ENCODE data around the gene SAG.
A peak's percentile ranks its signal among the peaks of the same experiment; 100 is the strongest.

SAG gene

DNA sequence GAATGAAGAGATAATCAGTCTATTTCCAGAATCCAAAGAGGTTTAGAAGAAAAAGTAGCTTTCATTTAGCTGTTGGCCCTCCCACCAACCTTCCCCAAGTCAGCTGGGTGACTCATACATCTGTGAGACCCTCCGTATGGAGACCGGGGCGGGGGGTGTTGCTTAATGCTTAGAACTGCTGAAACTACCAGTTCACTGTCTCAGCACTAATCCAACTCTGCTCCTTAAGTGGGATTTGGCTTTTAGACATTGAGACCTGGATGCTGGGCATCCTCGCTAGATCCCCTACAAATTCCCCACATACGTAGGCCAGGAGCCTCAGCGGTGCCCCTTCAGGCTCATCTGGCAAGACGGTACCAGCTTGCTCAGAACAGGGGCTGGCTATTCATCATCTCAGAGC, at the start of gene SAG:
TSS of gene SAG (plus strand) at position 252 of the 400 bp plus-strand sequence. CDS start 1,374 bp downstream, outside the sequence.
- DNase-seq = no peak

DNA sequence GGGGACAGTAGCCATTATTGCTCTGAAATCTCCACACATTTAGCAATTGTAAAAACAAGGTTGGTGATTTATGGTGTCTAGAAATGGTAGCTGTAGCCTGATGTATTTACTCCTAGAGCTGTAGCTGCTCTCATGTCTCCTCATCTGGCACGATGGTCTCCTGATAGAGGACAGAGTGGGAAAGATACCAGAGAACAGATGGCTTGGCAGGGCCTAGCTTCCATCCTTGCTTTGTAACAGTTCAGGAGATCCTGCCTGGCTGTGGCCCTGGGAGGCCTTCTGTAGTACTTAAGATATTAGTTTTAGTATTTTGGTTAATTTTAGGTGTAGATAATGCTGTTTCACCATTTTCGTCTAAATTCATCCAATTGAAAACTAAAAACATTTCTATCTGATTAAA, 49.4 kb upstream of the SAG start:
- DNase-seq = no peak

DNA sequence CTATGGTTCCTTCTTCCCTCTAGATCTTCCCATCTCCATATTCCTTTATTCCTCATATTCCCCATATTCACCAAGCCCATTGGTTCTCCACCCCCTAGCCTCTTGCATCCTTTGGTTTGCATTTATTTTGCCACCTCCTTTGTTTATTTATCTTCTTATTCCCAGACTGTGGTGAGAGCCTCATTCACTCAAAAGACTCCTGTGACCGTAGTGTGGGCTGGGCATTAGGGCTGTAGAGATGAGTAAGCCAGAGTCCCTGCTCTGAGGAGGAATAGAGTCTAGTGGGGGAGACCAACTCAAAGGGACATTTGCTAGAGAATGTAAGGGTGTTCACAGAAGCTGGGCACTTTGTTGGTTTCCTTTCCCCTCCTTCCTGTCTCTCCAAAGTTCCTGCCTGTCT, 47.9 kb upstream of the SAG start:
- DNase-seq = no peak

DNA sequence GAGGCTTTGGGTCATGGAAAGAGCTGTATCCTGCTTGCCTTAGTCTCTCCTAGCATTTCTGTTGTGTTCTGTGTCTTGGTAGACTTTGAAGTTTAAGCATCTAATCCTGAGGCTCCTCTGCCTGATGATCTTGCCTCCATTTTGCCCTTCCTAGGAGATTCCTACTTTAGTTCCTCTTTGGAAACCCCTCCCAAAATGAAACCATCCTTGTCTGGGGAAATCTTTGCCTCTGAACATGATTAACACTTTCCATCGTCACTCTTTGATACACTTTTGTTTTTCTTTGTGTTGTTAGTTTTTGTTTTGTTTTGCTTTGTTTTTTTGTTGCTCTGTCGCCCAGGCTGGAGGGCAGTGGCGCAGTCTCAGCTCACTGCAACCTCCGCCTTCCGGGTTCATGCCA, 47.0 kb upstream of the SAG start:
- DNase-seq = no peak

DNA sequence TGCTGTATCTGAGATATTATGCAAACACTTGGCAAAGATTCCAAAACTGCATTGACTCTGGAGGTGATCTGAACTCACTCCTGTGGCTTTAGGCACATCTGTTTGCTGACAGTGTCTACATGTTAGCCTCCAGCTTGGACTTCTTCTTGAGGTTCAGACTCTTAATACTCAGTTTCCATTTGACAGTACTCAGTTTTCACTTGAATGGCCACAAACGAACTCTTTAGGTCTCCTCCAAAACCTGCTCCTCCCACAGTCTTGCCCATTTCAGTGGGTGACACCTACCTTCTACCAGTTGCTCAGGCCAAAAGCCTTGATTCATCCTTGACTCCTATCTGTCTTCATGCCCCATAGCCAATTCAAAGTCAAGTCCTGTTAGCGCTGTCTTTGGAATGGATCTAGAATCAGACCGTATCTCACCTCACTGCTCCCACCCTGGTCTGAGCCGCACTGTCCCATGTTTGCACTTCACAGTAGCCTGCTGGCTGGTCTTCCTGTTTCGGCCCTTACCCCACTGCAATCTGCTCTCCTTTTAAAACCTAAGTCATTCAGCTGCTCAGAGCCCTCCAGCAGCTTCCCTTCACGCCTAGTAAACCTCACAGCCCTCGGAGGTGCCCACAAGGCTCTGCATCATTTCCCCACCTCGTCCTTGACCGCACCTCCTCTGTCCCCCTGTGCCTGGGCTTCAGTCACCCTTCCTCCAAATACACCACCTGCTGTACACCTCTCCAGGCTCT, 45.6 kb upstream of the SAG start:
- no peak for DNase-seq

DNA sequence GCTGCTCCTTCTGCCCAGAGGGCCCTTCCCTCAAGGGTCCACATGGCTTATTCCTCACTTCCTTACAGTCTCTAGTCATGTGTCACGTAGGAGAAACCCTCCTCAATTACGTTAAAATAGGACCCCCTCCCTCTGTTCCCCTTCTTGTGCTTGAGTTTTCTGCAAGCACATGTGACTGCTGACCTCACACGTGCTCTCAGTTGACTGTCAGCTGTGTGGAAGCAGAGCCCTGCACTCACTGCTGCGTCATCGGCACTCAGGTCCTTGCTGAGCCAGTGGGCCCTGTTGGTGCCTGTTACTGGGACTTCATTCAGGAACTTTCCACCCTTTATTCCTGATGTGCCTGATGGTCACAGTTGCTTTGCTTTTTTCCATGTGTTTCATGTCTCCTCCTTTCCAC, 45.1 kb upstream of the SAG start:
- DNase-seq = no peak

DNA sequence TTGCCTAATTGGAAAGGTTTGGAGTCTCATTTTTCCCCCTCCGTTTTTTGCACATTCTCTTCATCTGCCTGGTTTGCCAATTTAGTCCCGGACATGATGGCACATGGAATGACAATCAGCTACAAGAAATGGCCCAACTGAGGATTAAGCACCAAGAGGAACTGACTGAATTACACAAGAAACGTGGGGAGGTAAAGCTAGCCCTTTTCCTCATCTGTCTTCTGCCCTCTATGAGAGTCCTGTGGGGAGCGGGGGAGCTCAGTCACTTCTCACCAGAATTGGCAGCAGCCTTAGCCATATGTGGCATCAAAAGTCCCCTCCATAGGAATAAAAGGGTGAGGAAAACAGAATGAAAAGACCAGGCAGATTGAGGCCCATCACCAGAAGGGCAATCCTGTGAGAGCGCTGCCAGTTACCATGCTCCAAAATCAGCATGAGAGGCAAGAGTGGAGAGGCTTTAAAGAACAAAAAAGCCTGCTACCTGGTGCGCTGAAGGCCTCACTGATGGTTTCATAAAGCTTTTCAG, 44.5 kb upstream of the SAG start:
- DNase-seq = no peak

DNA sequence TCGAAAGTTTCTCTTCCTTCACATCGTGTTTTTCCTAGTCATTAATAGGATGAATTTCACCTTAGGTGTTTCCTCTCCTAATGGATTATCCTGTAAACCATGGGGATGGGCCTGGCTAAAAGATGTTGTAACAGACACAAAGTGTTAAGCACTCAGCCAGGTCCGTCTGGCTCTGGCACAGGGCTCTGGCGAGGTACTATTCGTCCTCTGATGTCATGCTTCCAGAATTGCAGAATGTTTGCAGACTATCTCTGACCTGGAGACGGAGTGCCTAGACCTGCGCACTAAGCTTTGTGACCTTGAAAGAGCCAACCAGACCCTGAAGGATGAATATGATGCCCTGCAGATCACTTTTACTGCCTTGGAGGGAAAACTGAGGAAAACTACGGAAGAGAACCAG, 42.9 kb upstream of the SAG start:
- no peak for DNase-seq

DNA sequence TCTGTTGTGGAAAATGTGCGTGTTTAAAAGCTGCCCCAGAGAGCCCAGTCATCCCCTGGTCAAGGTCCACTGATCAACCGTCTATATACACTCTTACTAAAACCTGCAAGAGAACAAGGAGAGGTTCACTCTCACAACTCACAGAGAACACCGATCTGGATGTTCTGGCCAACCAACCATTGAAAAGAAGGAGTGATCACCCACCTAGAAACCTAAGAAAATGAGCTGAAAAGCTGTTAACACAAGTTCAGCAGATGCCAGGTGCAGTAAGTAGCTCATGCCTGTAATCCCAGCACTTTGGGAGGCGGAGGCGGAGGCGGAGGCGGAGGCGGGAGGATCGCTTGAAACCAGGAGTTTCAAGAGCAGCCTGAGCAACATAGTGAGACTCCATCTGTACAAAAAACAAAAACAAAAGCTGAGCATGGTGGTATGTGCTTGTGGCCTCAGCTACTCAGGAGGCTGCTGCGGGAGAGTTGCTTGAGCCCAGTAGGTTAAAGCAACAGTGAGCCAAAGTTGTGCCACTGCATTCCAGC, 41.7 kb upstream of the SAG start:
- DNase-seq = no peak

DNA sequence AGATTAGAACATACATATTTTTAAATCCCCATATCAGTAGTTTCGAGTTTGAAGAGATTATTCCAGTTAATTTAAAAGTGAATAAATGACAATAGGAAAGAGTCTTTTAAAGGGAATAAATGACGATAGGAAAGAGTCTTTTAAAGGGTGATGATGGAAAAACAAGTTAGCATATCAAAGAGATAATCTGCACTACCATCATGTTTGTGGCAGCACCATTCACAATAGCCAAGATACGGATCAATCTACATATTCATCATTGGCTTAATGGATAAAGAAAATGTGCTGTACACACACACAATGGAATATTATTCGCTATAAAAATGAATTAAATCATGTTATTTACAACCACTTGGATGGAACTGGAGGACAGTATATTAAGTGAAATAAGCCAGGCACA, 41.1 kb upstream of the SAG start:
- no peak for DNase-seq

DNA sequence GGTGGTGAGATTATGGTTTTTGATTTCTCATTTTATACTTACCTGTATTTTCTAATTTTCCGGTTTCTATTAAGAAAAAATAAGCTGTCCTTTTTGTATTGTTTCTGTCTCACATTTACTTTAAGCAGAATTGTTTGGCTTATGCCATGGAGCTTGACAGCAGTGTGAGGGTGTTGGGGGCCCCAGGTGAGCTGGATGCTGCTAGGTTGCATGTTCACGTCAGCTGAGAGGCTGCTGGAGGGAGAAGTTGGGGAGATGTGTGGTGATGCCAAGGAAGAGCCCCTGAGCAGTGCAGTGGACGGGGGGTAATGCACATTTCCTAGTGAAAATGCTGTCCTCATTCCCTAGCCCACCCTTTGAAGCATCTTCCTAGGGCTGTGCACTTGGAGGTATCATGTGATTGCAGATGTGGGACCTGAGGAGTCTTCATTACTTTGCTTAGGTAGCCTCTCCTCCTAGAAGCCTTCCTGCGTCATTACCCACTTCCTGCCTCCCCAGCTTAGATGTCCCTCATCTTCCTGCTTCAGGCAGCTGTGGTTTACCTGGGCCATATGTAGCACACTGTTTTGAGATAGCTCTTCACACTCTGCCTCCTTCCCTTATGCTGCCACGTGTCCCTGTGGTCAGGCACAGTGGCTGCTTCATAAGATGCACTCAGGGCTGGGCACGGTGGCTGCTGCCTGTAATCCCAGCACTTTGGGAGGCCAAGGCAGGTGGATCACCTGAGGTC, 39.9 kb upstream of the SAG start:
- DNase-seq = no peak

DNA sequence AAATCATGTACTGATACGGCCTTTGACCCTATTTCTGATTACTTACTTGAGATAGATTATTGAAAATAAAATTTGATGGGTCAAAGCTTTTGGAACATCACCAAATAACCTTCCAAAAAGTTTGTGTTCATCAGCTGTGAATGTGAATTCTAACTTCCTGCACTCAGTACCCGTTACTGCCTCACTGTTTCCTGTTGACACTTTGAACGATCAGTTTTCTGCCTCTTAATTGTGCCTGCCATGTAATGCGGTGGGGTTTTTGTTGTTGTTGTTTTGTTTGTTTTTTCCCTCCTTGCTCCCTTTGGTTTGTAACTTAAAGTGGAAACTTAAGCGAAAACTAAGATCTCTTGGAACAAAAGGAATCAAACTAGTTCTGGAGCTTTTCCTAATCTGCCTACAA, 37.2 kb upstream of the SAG start:
- no peak for DNase-seq

DNA sequence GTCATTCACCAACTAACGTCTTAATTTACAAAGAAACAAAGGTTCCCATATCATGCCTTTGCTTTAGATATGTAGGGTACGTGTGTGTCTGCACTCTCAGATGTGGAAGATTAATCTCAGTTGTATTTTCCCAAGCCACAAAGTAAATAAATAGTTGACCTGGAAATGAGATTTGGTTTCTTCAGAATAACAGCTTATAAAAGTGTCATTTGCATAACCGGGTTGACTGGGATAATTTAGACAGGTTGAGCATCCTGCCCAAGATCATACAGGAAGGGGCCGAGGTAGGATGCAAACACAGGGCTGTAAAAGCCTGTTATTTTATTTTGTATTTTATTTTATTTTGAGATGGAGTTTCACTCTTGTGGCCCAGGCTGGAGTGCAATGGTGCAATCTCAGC, 36.7 kb upstream of the SAG start:
- DNase-seq = no peak

DNA sequence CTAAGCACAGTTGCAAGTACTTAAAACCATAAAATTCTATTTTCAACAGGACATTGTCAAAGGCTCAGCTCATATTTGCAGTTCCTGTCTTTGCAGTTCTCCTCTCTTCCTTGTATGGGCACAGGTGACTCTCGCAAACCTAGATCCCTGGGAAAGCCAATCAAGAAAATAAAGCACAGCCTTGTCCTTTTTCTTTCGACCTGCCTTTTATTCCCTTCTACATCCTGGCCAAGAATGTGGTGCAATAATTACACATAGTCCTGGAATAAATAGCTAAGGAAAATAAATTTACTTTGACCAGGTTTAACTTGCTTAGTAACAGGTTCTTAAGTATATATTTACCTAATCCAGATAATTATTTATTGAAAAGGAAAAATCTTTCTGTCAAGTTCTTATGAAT, 35.9 kb upstream of the SAG start:
- no peak for DNase-seq

DNA sequence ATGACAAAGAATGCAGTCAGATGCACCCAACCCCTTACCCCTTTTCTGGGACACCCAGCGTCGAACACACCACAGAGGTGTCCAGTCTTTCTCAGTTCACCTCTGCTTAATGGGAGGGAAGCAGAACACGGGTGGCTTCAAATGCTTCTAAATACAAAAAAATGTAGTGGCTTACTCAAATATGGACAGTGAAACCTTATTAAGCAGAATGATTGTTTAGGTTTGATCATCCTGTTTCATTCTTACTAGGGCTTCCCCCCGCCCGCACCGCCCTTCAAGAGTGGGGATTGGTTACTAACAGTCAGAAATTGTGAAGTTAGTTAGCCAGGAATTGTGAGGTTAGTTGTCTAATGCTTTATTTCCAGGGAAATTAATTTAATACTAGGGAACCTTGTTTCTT, 34.5 kb upstream of the SAG start:
- no peak for DNase-seq

DNA sequence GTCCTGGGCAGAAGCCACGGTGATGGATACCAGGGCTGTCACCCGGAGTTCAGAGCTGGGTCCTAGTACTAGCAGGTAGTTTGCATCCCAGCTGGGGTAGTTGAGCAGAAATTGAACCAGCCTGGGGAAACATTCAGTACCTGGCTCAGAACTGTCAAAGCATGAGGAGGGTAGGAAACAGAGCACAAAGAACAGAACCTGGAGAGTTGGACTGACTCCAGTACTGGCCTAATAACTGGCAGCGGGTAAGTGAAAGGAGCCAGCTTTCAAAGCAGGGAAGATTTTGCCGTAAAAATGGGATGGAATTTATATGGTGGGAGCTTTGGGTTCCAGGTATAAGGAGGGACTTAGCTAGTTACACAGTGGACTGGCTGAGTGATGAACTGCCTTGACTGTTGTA, 32.4 kb upstream of the SAG start:
- no peak for DNase-seq

DNA sequence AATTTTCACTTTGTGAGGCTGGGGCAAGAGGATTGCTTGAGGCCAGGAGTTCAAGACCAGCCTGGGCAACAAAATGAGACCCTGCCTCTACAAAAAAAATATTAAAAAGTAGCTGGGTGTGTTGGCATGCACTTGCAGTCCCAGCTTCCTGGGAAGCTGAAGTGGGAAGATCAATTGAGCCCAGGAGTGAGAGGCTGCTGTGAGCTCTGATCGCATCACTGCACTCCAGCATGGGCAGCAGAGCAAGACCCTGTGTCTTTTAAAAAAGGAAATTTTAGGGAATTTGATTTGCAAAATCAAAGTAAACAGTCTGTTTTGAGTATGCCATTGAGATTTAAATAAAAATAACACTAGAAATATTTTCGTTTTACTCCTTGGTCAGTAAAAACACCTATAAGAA, 28.7 kb upstream of the SAG start:
- DNase-seq = no peak

DNA sequence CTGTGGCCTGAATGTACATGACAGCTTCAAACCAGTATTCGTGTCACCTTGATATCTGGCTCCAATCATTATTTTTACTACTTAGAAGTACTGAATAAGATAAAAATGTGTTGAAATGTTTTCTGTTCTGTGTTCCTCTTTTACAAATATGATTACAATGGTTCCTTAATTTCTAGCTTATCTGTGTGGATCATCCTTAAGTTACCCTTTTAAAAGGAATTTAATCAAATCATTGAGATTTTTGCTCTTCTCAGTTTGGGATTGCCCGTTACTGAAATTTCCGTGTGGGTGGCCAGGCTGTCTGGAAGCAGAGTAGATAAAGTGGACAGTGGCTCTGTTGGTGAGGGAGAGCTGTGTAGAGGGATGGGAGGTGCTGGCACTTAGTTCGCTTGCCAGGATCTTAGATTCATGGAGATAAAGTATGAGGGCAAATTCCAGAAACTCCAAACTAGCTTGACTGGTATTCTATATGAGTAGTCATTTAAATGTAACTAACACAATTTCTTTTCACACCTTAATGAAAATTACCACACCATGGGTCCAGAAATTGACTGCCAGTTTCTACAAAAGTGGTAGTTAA, 27.4 kb upstream of the SAG start:
- no peak for DNase-seq

DNA sequence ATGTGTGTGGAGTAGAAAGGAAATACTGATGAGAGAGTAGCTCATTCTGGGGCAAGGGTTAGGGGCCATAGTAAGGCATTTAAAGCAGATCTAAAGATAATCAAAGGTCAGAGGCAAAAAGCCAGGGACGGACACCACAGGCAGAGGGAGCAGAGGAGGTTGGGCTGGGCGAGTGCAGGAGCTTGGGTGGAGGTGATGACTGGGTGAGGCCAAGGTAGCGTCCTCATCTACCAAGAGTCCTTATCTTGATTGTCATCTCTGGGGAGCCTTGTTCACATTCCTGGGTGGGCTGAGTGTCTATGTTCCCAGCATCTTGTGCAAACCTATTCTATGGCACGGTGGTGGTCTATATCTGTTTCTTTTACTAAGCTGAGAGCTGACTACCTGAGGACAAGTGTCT, 26.1 kb upstream of the SAG start:
- DNase-seq = no peak

DNA sequence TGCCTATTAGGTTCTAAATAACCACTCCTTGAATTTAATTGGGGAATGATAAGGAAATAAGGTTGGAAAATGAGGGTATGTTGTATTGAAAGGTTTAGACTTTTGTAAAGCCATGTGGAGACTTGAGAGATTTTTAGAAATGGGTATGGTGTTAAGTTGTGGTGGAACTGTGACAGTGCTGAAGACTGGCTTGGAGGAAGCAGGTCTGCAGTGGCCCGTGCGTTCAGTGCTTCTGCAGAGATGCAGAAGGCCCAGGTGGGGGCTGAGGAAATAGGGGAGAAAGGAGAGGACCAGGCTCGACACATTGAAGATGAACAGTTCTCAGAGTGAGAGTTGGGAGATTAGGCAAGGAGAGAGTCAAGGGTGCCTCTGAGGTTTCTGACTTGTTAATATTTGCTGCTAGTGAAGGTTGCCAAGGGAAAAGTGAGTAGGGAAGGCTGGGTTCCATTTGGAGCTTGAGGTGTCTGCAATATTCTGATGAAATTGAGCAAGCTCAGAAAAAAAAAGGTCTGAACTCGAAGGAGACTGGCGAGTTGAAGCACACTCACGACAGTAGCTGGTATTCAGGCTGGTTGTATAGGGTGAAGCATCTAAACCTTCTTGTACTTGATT, 25.5 kb upstream of the SAG start:
- DNase-seq = no peak

DNA sequence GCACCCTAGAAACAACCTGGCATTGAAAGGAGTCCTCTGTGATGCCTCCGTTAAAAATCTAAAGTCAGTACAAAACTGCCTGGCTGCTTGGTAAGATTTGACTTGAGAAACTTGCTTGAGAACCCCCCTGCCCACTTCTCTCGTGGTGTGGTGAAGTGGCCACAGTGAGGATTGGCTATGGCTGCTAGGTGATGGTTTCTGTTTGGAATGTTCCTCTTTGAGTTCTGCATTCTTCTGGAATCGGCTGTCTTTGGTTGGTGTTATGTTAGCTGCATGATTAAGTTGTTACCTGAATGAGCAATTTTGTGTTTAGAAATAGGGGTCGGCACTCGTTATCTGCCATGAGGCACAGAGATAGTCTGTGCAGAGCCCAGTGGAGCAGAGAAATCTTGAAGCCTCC, 21.7 kb upstream of the SAG start:
- DNase-seq = no peak

DNA sequence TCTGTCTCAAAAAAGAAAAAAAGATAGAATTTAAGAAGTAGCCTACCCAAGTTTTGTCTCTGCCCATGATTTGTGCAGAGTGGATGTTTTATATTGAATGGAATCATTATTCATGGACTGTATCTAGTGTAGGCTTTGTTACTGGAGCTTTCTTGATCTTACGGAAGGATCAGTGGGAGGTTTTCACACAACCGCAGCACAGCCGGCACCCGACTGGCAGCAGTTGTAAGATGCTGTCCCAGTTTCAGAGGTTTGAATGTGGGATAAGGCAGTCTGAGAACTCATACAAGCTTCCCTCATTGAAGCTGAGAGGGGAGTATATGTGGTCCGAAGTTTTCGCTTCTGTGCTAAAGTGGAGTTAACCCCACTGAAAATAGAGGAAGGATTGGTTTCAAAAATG, 19.7 kb upstream of the SAG start:
- no peak for DNase-seq

DNA sequence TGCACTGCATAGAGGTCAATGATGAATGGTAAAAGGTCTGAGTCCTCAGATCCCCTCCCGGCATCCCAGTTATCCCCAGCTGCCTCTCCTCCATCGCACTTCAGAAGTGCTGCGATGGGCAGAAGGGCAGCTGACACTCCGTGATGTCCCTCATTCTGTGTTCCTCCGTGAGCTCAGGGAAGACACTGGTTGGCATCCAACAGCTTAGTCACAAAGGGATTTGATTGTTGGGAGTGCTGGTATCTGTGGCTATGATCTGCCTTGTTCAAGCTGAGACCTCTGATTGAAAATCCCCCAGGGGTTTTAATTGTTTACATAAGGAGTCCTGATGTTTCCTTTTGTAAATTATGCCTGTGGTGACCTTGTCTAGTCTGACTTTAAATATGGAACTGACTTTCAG, 19.0 kb upstream of the SAG start:
- peak; percentile 32 for DNase-seq

DNA sequence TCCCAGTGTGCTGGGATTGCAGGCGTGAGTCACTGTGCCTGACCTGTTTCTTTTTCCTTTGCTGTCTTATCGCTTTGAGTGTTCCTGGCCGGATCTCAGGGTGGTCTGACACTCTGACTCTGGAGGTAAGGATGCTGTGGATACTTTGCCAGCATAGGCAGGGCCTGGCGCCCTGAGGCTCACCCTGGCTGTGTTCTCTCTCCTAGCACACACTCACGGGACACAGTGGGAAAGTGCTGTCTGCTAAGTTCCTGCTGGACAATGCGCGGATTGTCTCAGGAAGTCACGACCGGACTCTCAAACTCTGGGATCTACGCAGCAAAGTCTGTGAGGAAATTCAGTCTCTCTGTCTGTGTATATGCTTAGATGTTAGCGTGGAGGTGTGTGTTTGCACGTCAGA, 18.0 kb upstream of the SAG start:
- DNase-seq = no peak
